H1 (cell line): ENCODE measurements around the gene POLR3K. TPM values are rescaled to one million over a fixed set of nuclear protein-coding genes. Genes with fewer than 3 reads are reported as not detected.

ENCODE experiments used
- CTCF ChIA-PET: fragments of 300-600 bp; sonication (Branson Sonifier 250); formaldehyde crosslinking; loops from one replicate; lab custom pipeline; 2021; ENCODE audit not compliant: partially characterized antibody; lab: Charles Lee
- POLR2A ChIA-PET: fragments of 300-600 bp; sonication (Branson Sonifier 250); formaldehyde crosslinking; loops from one replicate; lab custom pipeline; 2021; ENCODE audit warnings: inconsistent platforms; ENCODE audit not compliant: partially characterized antibody; lab: Charles Lee
- DNase-seq, 2 experiments: peaks; one replicate each; pipeline versions ENCODE4 v3.0.0 to v3.0.0-alpha.2; 2010 to 2022; ENCODE audit warnings: low spot score in 2 of 2, low read depth in 1 of 2, mixed read lengths in 1 of 2
- FAIRE-seq: peaks from 2 replicates; lab custom pipeline; 2011; peaks lifted over from hg19 to GRCh38; lab: Jason Lieb, UNC
- H2AFZ ChIP-seq: 2 replicates; pipeline ENCODE4 v1.8.1; 2012; ENCODE audit warnings: low read length, inconsistent platforms
- H2AK5ac ChIP-seq: 2 replicates; pipeline ENCODE4 v1.6.1; 2013; ENCODE audit warnings: low read depth, low read length
- H2BK120ac ChIP-seq: replicated peaks from 2 replicates; pipeline ENCODE3; 2013; ENCODE audit warnings: low read depth, low read length, inconsistent platforms
- H2BK12ac ChIP-seq: 2 replicates; pipeline ENCODE4 v1.6.1; 2013; ENCODE audit warnings: low read depth, low read length
- H2BK15ac ChIP-seq: 2 replicates; pipeline ENCODE4 v1.6.1; 2013; ENCODE audit warnings: low read length
- H2BK20ac ChIP-seq: 2 replicates; pipeline ENCODE4 v1.6.1; 2013; ENCODE audit warnings: low read length
- H2BK5ac ChIP-seq: 2 replicates; pipeline ENCODE4 v1.6.1; 2013; ENCODE audit warnings: low read depth, low read length
- H3K14ac ChIP-seq: 2 replicates; pipeline ENCODE4 v1.6.1; 2013; ENCODE audit warnings: inconsistent platforms; ENCODE audit not compliant: insufficient read length
- H3K18ac ChIP-seq: 2 replicates; pipeline ENCODE4 v1.6.1; 2013; ENCODE audit warnings: low read length; ENCODE audit errors: extremely low read depth
- H3K23ac ChIP-seq: 2 replicates; pipeline ENCODE4 v1.6.1; 2013; ENCODE audit warnings: inconsistent platforms; ENCODE audit not compliant: insufficient read length
- H3K23me2 ChIP-seq: 2 replicates; pipeline ENCODE4 v1.6.1; 2013; ENCODE audit warnings: low read depth, low read length
- H3K27ac ChIP-seq: 2 replicates; pipeline ENCODE4 v1.6.1; 2011; ENCODE audit warnings: low read depth, low read length, inconsistent platforms
- H3K27me3 ChIP-seq, 4 experiments: replicated peaks in 1 of 4; 1 replicate in 1 of 4; 2 replicates in 3 of 4; pipeline versions ENCODE4 v1.6.1 to v1.8.1; 2011 to 2013; ENCODE audit warnings: low read length in 3 of 4, mild to moderate bottlenecking in 3 of 4, inconsistent platforms in 2 of 4, mixed read lengths in 2 of 4, moderate library complexity in 1 of 4; ENCODE audit not compliant: control insufficient read depth in 3 of 4, insufficient read depth in 3 of 4; ENCODE audit errors: extremely low read depth in 1 of 4
- H3K36me3 ChIP-seq, 4 experiments: 2 replicates each; pipeline versions ENCODE4 v1.6.1 to v1.8.1; 2011 to 2013; ENCODE audit warnings: mild to moderate bottlenecking in 4 of 4, low read length in 3 of 4, moderate library complexity in 2 of 4, control low read depth in 1 of 4, inconsistent platforms in 1 of 4; ENCODE audit not compliant: insufficient read depth in 4 of 4, control insufficient read depth in 2 of 4
- H3K4ac ChIP-seq: replicated peaks from 2 replicates; pipeline ENCODE3; 2013; ENCODE audit warnings: low read length, low read depth, mixed read lengths, inconsistent platforms; ENCODE audit not compliant: insufficient read length
- H3K4me1 ChIP-seq, 4 experiments: replicated peaks in 1 of 4; 1 replicate in 1 of 4; 2 replicates in 3 of 4; pipeline versions ENCODE4 v1.6.1 to v1.8.1; 2011 to 2013; ENCODE audit warnings: low read length in 3 of 4, inconsistent platforms in 2 of 4, mixed read lengths in 1 of 4; ENCODE audit not compliant: insufficient read depth in 4 of 4, control insufficient read depth in 3 of 4
- H3K4me2 ChIP-seq, 2 experiments: 2 replicates each; pipeline versions ENCODE4 v1.6.1 to v1.8.1; 2011 to 2013; ENCODE audit warnings: low read depth in 2 of 2, low read length in 2 of 2, control low read depth in 1 of 2, inconsistent platforms in 1 of 2, mild to moderate bottlenecking in 1 of 2; ENCODE audit not compliant: insufficient read depth in 1 of 2
- H3K4me3 ChIP-seq, 4 experiments: fragments of 200-600, 300-600 bp in 1 of 4; sonication (generic), shearing (Covaris generic), sonication (Bioruptor Twin) in 1 of 4; 2 replicates each; pipeline versions ENCODE4 v1.5.1 to v1.8.1; 2011 to 2016; ENCODE audit warnings: low read length in 4 of 4, low read depth in 3 of 4, control low read depth in 2 of 4, inconsistent platforms in 2 of 4, mild to moderate bottlenecking in 2 of 4, mixed read lengths in 1 of 4, moderate library complexity in 1 of 4; ENCODE audit not compliant: insufficient read depth in 2 of 4; ENCODE audit errors: extremely low read depth in 1 of 4
- H3K56ac ChIP-seq: replicated peaks from 2 replicates; pipeline ENCODE3; 2013; ENCODE audit warnings: low read depth, mild to moderate bottlenecking, mixed read lengths, low read length, inconsistent platforms; ENCODE audit not compliant: insufficient read length
- H3K79me1 ChIP-seq: 2 replicates; pipeline ENCODE4 v1.6.1; 2013; ENCODE audit warnings: low read depth, low read length, control low read depth
- H3K79me2 ChIP-seq, 2 experiments: 2 replicates each; pipeline versions ENCODE4 v1.6.1 to v1.8.1; 2012 to 2013; ENCODE audit warnings: low read length in 2 of 2, mild to moderate bottlenecking in 2 of 2, inconsistent platforms in 1 of 2; ENCODE audit not compliant: insufficient read depth in 2 of 2, control insufficient read depth in 1 of 2
- H3K9ac ChIP-seq, 4 experiments: replicated peaks in 1 of 4; 1 replicate in 1 of 4; 2 replicates in 3 of 4; pipeline versions ENCODE4 v1.6.1 to v1.8.1; 2011 to 2013; ENCODE audit warnings: low read depth in 3 of 4, low read length in 3 of 4, control low read depth in 2 of 4, mild to moderate bottlenecking in 2 of 4, moderate library complexity in 2 of 4, inconsistent platforms in 1 of 4; ENCODE audit errors: extremely low read depth in 1 of 4
- H3K9me3 ChIP-seq, 2 experiments: 2 replicates each; pipeline versions ENCODE4 v1.6.1 to v1.8.1; 2012 to 2013; ENCODE audit warnings: mild to moderate bottlenecking in 2 of 2, moderate library complexity in 2 of 2, control low read depth in 1 of 2, inconsistent platforms in 1 of 2, low read depth in 1 of 2, low read length in 1 of 2, mixed read lengths in 1 of 2; ENCODE audit not compliant: insufficient read depth in 2 of 2
- H4K20me1 ChIP-seq, 2 experiments: replicated peaks in 1 of 2; 2 replicates each; pipeline versions ENCODE3 to v1.8.1; 2011 to 2013; ENCODE audit warnings: inconsistent platforms in 2 of 2, low read length in 2 of 2, mild to moderate bottlenecking in 1 of 2; ENCODE audit not compliant: insufficient read depth in 2 of 2, control insufficient read depth in 1 of 2
- H4K5ac ChIP-seq: 2 replicates; pipeline ENCODE4 v1.6.1; 2013; ENCODE audit warnings: low read length, low read depth, mixed read lengths, inconsistent platforms; ENCODE audit not compliant: insufficient read length
- H4K8ac ChIP-seq: 2 replicates; pipeline ENCODE4 v1.8.0; 2013; ENCODE audit warnings: mild to moderate bottlenecking, moderate library complexity, low read length, inconsistent platforms; ENCODE audit not compliant: insufficient read depth; ENCODE audit errors: extremely low read depth
- H4K91ac ChIP-seq: replicated peaks from 2 replicates; pipeline ENCODE3; 2013; ENCODE audit warnings: low read length, mixed read lengths, inconsistent platforms; ENCODE audit not compliant: insufficient read length
- ATF3 ChIP-seq: IDR thresholded peaks from 2 replicates; pipeline ENCODE4 v1.6.1; 2011; ENCODE audit warnings: low read depth, mild to moderate bottlenecking, low read length; ENCODE audit not compliant: insufficient read depth
- CREB1 ChIP-seq: IDR thresholded peaks from 2 replicates; pipeline ENCODE4 v1.6.1; 2012; ENCODE audit warnings: inconsistent platforms
- HDAC2 ChIP-seq, 2 experiments: fragments of 300-600 bp in 1 of 2; sonication (generic) in 1 of 2; IDR thresholded peaks; 2 replicates each; pipeline ENCODE4 v1.6.1; 2011 to 2012; ENCODE audit warnings: low read depth in 2 of 2, low read length in 2 of 2, mild to moderate bottlenecking in 2 of 2, moderate library complexity in 2 of 2, borderline replicate concordance in 1 of 2, inconsistent platforms in 1 of 2
- NRF1 ChIP-seq: IDR thresholded peaks from 2 replicates; pipeline ENCODE4 v1.6.1; 2011; ENCODE audit warnings: mild to moderate bottlenecking, low read depth, low read length, improper control_type of control experiment
- POLR2A ChIP-seq, 2 experiments: IDR thresholded peaks; 1 replicate in 1 of 2; 2 replicates in 1 of 2; pipeline ENCODE4 v1.6.1; 2011; ENCODE audit warnings: low read depth in 2 of 2, low read length in 2 of 2, mild to moderate bottlenecking in 2 of 2; ENCODE audit errors: control extremely low read depth in 1 of 2
- RBBP5 ChIP-seq: IDR thresholded peaks from 2 replicates; pipeline ENCODE4 v1.7.1; 2012; ENCODE audit warnings: low read depth, mild to moderate bottlenecking, inconsistent platforms, low read length, moderate library complexity, borderline replicate concordance
- SIX5 ChIP-seq: IDR thresholded peaks from 2 replicates; pipeline ENCODE4 v1.6.1; 2011; ENCODE audit warnings: mild to moderate bottlenecking, low read depth, low read length
- TBP ChIP-seq: IDR thresholded peaks from 2 replicates; pipeline ENCODE4 v1.6.1; 2011; ENCODE audit warnings: low read depth, low read length, improper control_type of control experiment
- YY1 ChIP-seq: IDR thresholded peaks from 2 replicates; pipeline ENCODE4 v1.6.1; 2011; ENCODE audit warnings: low read depth, mild to moderate bottlenecking, low read length
- ZNF274 ChIP-seq: IDR thresholded peaks from 2 replicates; pipeline ENCODE4 v1.7.0; 2012; ENCODE audit warnings: low read length, borderline replicate concordance; ENCODE audit errors: extremely low read depth
- WGBS, 2 experiments: shearing (Covaris generic) in 1 of 2; methylation state at CpG; one replicate each; pipeline versions ENCODE4 v1.1.6 to v1.1.7; 2013 to 2015; ENCODE audit warnings: low lambda C conversion rate in 2 of 2, mixed read lengths in 2 of 2, inconsistent platforms in 1 of 2, low coverage in 1 of 2, missing lambda C conversion rate in 1 of 2; ENCODE audit not compliant: insufficient replicate concordance in 2 of 2, insufficient coverage in 1 of 2, insufficient read length in 1 of 2; ENCODE audit errors: extremely low coverage in 1 of 2, missing lambda C conversion rate in 1 of 2; 5-methylcytosine and 5-hydroxymethylcytosine counted together
- polyA plus RNA-seq, 7 experiments: library from polyadenylated mRNA; depleted of rRNA in 3 of 7; stranded (reverse) in 5 of 7; unstranded in 2 of 7; fragments of >200 nt in 5 of 7; fragments of 200-250 nt in 2 of 7; gene quantifications; 1 replicate in 5 of 7; 2 replicates in 1 of 7; 4 replicates in 1 of 7; pipeline versions ENCODE4 v1.2.1 to v1.2.3, GENCODE V29; 2011 to 2013; ENCODE audit warnings: missing spikeins in 2 of 7, mixed read lengths in 2 of 7
- total RNA-seq: library from RNA; stranded (reverse); fragmentation: NEBNext Ultra II Directional; extraction: Animal tissue kit (Norgen Biotek cat#: 25700); gene quantifications from 2 replicates; pipeline ENCODE4 v1.2.1, GENCODE V29; 2021
- TF ChIP-seq, protein P1 (sequence below): IDR thresholded peaks from 2 replicates; pipeline ENCODE4 v1.6.1; 2012; ENCODE audit warnings: inconsistent platforms

POLR3K gene
- total and polyA plus RNA-seq, 2 of the 8 experiments (the other 6 are each of a cell fraction or from before 2014, with no cell fraction given) = 45.4 to 80.5 TPM

DNA sequence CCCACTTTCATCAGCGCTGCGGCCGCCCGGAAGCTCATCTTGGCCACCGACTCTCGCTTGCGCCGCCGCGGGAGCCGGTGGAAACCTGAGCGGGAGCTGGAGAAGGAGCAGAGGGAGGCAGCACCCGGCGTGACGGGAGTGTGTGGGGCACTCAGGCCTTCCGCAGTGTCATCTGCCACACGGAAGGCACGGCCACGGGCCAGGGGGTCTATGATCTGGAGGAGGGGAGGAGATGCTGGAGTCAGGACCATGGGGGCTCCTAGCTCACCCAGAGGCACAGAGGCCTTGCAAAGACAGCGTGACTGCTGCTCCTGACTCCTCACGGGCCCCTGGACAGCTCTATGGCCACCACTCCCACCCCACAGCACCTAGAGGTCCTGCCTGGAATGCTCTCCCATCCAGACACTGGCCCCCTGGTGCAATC is 9.6 kb upstream of the POLR3K start:
- Histone ChIP-seq H3K23me2 (no peaks in the 10 kb centered on the region; the same call in 1 of the 2 replicates), H2BK20ac (no peak overlapping the region), H2AFZ (no peak overlapping the region), H3K18ac (no peak overlapping the region), H3K79me1 (no peaks in the 10 kb centered on the region), H4K91ac (no peak overlapping the region), H3K4ac (no peak overlapping the region), H3K27me3 (no peaks in the 10 kb centered on the region), H3K4me1 (peaks cover 0 to 5% (median 2%) of the 10 kb centered on the region in 4 experiments; a peak in 4 of 7 replicates), H3K56ac (no peak overlapping the region), H2BK12ac (no peak overlapping the region), H4K20me1 (peaks cover 13 to 30% of the 10 kb centered on the region in 2 experiments), H3K79me2 (no peaks in the 10 kb centered on the region), H3K9me3 (no peaks in the 10 kb centered on the region), H3K4me2 (no peak overlapping the region), H3K36me3 (peaks cover 14 to 31% (median 22%) of the 10 kb centered on the region in 4 experiments), H2BK5ac (no peak overlapping the region), H4K5ac (no peak overlapping the region), H3K23ac (no peak overlapping the region), H3K14ac (no peak overlapping the region), H3K27ac (no peak overlapping the region), H3K9ac (no peak overlapping the region), H2BK120ac (no peak overlapping the region), H2BK15ac (no peak overlapping the region), H2AK5ac (no peak overlapping the region), H4K8ac (no peak overlapping the region), H3K4me3 (no peak overlapping the region)
- DNase-seq = no peak
- WGBS, 2 experiments = 96% methylated on average over 20 of the region's 21 CpGs; no CpG with 5 or more reads in 1 of the 2 experiments
- ChIA-PET CTCF (interaction anchor here (0.6 to 21.2 kb wide), 5 partner anchors 9 to 457 kb away, joined by 3 to 856 read pairs (median 3); partner anchors contain the start of genes MPG and RHBDF1), POLR2A (interaction anchor here (0.8 to 16.6 kb wide), 7 partner anchors 9 to 57 kb away, joined by 3 to 153 read pairs (median 4); partner anchors contain the start of genes POLR3K, RHBDF1 and SNRNP25)
- FAIRE-seq = no peak
- TF ChIP-seq ATF3 = no peak
- TF ChIP-seq SIX5 = no peak
- no peak for TF ChIP-seq HDAC2 (IDR thresholded peaks at IDR 0.05; ENCODE audit: borderline replicate concordance in 1 of 2, low read depth in 2 of 2, low read length in 2 of 2)
- TF ChIP-seq POLR2A (IDR thresholded peaks at IDR 0.05; ENCODE audit: control extremely low read depth in 1 of 2, low read depth in 2 of 2, low read length in 2 of 2) = no peak
- TF ChIP-seq, protein P1, sequence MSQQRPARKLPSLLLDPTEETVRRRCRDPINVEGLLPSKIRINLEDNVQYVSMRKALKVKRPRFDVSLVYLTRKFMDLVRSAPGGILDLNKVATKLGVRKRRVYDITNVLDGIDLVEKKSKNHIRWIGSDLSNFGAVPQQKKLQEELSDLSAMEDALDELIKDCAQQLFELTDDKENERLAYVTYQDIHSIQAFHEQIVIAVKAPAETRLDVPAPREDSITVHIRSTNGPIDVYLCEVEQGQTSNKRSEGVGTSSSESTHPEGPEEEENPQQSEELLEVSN = no peak
- TF ChIP-seq YY1 = no peak
- no peak for TF ChIP-seq ZNF274
- no peak for TF ChIP-seq CREB1
- TF ChIP-seq TBP = no peak
- TF ChIP-seq NRF1 = no peak
- TF ChIP-seq RBBP5 = no peak
